A549 (cell line): ENCODE results near the gene CEP83.

ENCODE experiments used
- BHLHE40 ChIP-seq: IDR thresholded peaks from 2 replicates; pipeline ENCODE4 v1.6.1; 2012; ENCODE audit warnings: low read depth, low read length, inconsistent platforms
- CHD2 ChIP-seq: fragments of 150-350 bp; IDR thresholded peaks from 2 replicates; pipeline ENCODE4 v1.6.1; 2014; ENCODE audit warnings: low read length; ENCODE audit not compliant: partially characterized antibody
- PBX3 ChIP-seq: IDR thresholded peaks from 2 replicates; pipeline ENCODE4 v1.6.1; 2012
- POLR2A ChIP-seq: IDR thresholded peaks from 2 replicates; pipeline ENCODE4 v1.6.1; 2012; ENCODE audit warnings: mild to moderate bottlenecking, low read length
- RCOR1 ChIP-seq: fragments of 150-350 bp; IDR thresholded peaks from 2 replicates; pipeline ENCODE4 v1.6.1; 2014; ENCODE audit warnings: antibody characterized with exemption, low read length, low read depth
- TF ChIP-seq, protein P1 (sequence below): fragments of >200 bp; sonication (Bioruptor Twin); formaldehyde crosslinking; IDR thresholded peaks from 3 replicates; pipeline ENCODE4 v1.5.1; 2016

- TF ChIP-seq, protein P1, sequence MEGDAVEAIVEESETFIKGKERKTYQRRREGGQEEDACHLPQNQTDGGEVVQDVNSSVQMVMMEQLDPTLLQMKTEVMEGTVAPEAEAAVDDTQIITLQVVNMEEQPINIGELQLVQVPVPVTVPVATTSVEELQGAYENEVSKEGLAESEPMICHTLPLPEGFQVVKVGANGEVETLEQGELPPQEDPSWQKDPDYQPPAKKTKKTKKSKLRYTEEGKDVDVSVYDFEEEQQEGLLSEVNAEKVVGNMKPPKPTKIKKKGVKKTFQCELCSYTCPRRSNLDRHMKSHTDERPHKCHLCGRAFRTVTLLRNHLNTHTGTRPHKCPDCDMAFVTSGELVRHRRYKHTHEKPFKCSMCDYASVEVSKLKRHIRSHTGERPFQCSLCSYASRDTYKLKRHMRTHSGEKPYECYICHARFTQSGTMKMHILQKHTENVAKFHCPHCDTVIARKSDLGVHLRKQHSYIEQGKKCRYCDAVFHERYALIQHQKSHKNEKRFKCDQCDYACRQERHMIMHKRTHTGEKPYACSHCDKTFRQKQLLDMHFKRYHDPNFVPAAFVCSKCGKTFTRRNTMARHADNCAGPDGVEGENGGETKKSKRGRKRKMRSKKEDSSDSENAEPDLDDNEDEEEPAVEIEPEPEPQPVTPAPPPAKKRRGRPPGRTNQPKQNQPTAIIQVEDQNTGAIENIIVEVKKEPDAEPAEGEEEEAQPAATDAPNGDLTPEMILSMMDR, result no peak
- TF ChIP-seq CHD2 (no peak), PBX3 (no peak), POLR2A (no peak), BHLHE40 (no peak), RCOR1 (no peak)
These were observed 43.1 kb downstream of the CEP83 start for GRCh38 chr12:94416613-94417012.
